GM12873 (cell line): ENCODE data around the gene CRYAA.
"Not testable (repeated sequence)": the region's sequence is repeated elsewhere in the genome, so short reads cannot be mapped to it uniquely, and the experiment has no call there.

ENCODE experiments used
- CTCF ChIP-seq: IDR thresholded peaks from 2 replicates; pipeline ENCODE4 v1.5.1; 2012; ENCODE audit warnings: low read depth, mild to moderate bottlenecking, moderate library complexity, low read length, control low read depth; ENCODE audit not compliant: insufficient read depth; ENCODE audit errors: missing control alignments

CRYAA gene

GRCh38 chr21:43168708-43169107 is at the start of gene CRYAA:
Gene CRYAA (plus strand): TSS chr21:43169008. CDS start chr21:43169100, 92 bp downstream.
- TF ChIP-seq CTCF: not testable (repeated sequence)

DNA sequence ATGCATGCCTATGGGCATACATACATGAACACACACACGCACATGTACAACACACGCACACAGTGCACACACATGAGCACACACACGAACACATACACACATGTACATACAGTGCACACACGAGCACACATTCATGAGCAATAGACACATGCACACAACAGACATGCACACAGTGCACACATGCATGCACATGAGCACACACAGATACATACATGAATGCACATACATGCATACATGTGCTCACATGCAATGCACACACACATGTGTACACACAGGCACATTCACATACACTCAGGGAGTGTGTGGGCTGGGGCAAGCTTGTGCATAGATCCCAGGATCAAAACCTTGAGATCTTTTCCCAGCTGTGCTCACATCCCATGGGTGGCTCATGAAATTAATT is 18.9 kb downstream of the CRYAA start:
- TF ChIP-seq CTCF: no peak

DNA sequence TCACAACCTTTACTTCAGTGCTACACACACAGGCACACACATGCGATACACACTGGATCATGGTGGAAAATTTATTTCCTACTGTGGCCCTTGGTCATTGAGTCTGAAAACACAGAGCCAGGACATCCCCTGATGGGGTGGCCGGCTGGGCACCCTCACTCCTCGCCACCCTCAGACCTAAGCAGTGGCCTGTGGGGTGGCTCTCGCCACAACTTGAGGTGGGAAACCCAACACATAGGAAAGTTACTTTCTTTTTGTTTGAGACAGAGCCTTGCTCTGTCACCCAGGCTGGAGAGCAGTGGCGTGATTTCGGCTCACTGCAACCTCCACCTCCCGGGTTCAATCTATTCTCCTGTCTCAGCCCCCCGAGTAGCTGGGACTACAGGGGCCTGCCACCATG is 19.4 kb downstream of the CRYAA start:
- TF ChIP-seq CTCF: no peak

DNA sequence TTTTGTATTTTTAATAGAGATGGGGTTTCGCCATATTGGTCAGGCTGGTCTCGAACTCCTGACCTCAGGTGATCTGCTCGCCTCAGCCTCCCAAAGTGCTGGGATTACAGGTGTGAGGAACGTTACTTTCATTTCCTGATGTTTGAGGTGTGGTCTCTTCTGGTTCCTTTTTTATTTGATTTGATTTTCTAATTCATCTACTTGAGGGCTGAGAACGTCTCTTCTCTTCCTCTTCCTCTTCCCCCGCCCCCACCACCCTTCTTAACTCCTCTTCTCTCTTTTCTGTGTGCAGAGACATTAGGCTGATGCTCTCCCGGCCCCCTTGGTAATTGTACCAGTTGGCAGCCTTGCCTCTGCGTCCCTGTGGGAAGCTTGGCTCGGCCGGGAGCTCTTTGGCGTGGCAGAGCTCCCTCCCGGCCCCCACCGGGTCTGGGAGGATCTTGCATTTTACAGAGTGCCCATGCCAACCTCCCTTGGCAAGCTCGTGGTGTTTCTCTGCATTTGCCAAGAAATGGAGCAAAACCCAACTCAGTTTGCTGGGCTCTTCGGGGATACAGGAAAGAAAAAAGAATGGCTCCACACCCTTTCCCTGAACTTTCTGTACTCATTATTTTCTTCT is 19.9 kb downstream of the CRYAA start:
- no peak for TF ChIP-seq CTCF

DNA sequence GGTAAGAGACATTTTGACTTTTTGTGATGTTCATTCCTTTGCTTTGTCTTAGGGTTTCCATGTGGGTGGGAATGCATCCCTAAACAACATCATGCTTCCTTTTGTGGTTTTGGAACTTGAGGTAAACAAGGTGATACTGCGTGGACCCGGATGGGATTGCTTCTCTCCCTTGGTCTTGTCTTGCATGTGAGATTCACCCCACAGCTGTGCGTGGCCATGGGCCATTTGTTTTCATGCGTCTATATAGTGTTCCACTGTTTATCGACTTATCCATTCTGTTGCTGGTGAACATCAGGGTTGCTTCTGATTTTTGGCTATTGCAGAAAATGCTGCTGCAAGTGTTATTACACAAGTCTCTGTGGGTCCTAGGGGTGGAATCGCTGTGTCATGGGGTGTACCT is 21.1 kb downstream of the CRYAA start:
- no peak for TF ChIP-seq CTCF

DNA sequence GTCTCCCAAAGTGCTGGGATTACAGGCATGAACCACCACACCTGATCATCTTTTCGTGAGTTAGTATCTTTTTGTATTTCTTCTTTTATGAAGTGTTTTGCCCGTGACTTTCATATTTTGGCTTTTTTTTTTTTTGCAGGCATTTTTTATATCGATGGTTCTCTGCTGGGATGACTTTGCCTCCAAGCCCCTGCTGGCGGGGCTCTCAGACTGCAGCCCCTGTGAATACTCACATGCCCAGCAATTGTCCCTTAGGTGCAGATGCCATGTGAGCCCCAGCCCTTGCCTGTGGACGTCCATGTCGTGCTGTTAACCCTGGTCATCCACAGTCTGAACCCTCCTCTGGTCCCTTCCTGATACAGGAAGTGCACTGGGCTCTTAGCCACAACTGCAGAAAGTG is 21.7 kb downstream of the CRYAA start:
- TF ChIP-seq CTCF: no peak

DNA sequence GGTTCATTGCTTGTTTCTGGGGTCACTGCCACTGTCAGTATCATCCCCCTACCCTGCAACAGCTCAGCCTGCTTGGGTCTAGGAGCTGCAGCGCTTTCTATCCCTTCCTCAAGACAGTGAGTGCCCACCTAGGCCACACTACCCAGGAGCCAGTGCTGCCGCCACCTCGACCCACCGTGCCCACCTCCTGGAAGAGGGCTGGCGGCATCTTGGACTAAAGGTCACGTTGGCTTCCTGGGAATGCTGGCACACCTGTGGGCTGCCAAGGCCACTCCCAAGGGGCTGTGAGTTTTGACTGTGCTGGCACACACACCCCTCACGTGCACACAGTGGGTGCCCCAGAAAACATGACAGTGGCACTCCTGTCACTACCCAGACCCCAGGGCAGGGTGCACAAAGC is 22.1 kb downstream of the CRYAA start:
- TF ChIP-seq CTCF: no peak
